HG03342 (cell line): ENCODE results near the gene MCM8.

Experiments
- ATAC-seq: cut with Tn5 transposase; IDR thresholded peaks from one replicate; pipeline ENCODE4 v1.9.1; 2021; ENCODE audit warnings: mild to moderate bottlenecking, moderate library complexity; ENCODE audit not compliant: unreplicated experiment

The MCM8 gene

GRCh38 chr20:5950271-5951031, at the start of gene MCM8, which contains the start of gene TRMT6:
Gene MCM8 (plus strand): TSS chr20:5950652. CDS start chr20:5952016, 1,364 bp downstream.
Gene TRMT6 (minus strand): TSS chr20:5950533. CDS start chr20:5950405, 128 bp downstream.
- ATAC-seq: peak; percentile 99

DNA sequence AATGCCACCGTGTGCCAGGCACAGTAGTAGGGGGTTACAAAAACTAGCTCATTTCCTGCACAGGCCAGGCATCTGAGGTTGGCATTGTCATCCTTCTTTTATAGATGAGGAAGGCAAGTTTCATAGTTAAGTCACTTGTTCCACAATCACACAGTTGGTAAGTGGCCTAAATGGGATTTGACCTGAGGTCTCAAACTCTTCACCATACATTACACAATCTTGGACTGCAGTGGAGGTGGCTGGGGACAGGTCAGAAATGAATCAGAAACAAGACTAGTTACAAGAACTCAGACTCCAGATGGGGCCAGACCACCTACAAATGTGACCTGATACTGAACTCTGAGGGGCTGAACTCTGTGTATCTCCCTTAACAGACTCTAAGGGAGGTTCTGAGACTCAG, 49.5 kb upstream of the MCM8 start:
- no peak for ATAC-seq

DNA sequence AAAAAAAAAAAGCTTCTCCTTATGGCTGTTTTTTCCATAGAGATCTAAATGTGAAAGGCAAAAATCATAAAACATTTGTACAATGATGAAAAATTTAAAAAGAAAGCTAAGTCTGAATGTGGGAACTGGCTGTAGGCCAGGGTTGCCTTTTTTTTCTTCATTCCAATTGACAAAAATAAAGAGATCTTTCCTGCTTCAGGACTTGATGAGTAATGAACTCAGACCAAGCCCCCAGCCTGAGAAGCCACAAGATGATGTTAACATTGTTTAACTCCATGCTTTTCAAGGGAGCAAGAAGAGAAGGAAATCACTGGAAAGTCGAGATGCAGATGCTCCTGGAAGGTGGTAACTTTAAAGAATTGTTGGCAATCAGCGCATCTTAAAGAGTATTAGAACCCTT, 41.5 kb upstream of the MCM8 start:
- ATAC-seq: no peak

DNA sequence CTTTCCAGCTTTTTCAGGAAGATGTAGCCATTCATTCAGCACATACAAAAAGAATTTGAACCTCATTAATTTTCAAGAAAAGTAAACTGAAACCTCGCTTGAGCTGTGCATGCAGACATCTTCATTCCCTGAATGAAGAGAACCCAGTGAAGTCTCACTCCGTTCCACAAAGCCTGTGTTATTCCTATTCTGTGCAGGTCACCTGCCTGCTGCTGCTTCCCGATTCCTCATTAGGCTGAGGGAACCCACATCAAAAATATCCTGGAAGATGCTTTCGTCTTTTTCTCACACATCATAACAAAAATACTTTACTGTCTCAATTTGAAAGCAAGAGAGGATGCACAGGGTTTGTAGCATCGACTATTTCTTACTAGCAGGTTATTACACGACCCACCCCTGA, 40.3 kb upstream of the MCM8 start:
- no peak for ATAC-seq

DNA sequence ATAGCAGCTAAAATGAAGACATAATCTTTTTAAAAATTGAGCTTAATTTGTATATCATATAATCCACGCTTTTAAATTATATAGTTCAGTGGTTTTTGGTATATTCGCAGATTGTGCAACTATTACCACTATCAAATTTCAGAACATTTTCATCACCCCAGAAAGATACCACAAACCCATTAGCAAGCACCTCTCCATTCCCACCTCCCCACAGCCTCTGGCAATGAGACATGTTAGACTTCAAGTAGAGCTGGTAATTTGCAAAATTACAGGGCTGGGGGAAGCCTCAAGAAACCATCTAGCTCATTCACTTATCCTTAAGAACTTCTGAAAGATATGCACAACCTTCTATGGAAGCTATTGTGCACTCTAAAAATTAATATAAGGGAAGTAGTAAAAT, 37.3 kb upstream of the MCM8 start:
- no peak for ATAC-seq

GRCh38 chr20:5914859-5915258, 35.6 kb upstream of the MCM8 start:
- ATAC-seq: no peak

GRCh38 chr20:5918856-5919625, 31.4 kb upstream of the MCM8 start:
- ATAC-seq: no peak

GRCh38 chr20:5919626-5920544, 30.6 kb upstream of the MCM8 start:
- no peak for ATAC-seq

DNA sequence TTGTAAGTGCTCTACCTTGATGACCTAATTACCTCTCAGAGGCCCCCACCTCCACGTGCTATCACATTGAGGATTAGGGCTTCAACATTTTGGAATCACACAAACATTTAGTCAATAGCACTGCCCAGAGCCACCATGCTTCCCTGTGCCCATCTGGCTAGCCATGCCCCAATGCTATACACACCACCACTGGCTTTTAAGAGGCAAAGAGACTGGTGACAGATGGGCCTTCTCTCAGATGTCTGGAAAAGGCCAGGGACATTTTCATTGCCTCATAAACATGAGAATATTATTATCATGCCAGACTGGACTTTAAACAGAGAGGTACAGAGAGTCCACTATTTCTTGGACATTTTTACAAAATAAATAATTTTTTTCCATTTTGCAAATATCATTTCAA, 29.9 kb upstream of the MCM8 start:
- no peak for ATAC-seq

GRCh38 chr20:5923493-5923892, 27.0 kb upstream of the MCM8 start:
- ATAC-seq: no peak

GRCh38 chr20:5925551-5925950, 24.9 kb upstream of the MCM8 start:
- ATAC-seq: no peak

- ATAC-seq: no peak
Measured at GRCh38 chr20:5927749-5928462, 22.5 kb upstream of the MCM8 start.

DNA sequence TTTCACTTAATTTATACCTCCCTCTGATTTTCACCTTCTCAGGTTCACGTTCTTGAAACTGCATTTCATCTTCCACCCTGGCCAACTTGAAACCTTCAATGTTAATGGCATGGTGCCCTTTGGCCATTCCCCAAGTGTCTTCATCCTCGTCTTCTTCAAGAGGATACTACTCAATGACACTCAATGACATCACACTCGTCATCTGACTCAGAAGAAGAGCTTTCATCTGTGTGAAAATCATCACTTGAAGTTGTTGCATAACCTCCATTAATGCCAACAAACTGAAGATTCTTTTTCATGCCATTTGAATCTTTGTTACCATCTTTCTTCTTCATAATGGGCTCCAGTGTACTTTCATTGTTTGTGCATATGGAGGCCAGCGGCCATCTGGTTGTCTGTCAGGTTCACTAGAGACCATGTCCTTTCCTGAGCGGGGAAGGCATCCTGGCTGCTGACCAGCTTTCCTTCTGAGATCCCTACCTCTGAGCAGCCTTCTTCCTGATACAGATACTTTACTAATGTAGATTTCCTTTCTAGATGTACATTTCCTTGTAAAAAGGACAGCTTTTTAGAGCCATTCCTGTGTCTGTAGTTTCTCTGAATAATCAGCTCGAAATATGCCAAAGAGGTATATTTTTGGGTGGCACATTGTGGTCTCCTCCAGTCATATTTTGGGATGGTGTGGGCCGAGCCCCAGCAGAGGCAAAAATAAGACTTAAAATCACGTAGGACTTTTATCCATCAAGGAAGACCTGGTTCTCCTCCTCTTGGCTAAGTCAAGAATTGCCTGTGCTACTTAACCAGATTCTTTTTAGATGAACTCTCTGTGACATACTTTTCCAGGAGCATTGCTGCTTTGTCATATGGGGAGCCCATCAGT, 21.4 kb upstream of the MCM8 start:
- ATAC-seq: no peak

DNA sequence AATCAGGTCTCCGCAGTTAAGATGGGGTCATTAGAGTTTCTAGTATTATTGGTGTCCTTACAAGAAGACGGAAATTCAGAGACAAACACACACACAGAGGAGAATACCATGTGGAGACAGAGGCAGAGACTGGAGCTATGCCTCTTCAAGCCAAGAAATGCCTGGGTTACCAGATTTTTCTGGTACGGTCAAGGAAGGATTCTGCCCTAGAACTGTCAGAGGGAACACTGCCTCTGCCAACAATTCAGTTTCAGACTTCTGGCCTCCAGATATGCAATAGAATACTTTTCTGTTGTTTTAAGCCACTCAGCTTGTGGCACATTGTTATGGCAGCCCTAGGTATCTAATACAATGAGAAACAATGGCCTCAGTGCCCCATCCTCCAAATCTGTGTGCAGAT, 19.0 kb upstream of the MCM8 start:
- ATAC-seq: no peak

GRCh38 chr20:5932796-5933195, 17.7 kb upstream of the MCM8 start:
- no peak for ATAC-seq

GRCh38 chr20:5933802-5934436, 16.5 kb upstream of the MCM8 start:
- no peak for ATAC-seq

DNA sequence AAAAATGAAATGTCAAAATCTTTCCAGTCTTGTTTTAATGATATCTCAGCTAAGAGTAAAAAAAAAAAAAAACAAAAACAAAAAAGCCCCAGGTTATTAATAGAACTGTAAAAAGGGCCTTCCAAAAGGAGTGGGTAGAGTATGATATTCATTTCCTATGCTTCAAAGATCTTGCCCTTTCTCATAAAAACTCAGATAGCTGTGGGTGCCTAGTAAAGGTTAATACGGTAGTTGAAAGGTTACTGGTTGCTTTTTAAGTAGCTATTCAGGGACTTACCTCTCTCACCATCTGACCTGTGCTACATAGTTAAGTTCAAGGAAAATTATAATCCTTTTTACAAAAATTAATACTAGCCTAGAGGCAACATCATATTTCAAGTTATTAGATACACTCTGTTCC, 15.1 kb upstream of the MCM8 start:
- no peak for ATAC-seq

DNA sequence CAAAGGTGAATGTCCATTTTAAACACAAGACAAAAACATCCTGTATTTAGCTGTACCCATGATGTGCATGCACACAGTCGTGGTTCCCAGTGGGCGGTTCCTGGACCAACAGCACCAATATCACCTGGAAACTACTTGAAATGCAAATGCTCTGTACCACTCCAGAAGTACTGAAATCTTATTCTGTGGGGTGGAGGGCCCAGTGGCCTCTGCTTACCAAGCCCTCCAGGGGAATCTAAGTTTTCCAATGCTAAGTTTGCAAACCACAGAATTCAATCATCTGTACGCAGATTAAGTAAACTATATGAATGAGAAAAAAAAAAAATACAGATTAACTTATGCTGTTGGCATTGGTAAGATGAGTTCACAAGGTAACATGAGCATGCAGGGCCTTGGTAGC, 14.2 kb upstream of the MCM8 start:
- ATAC-seq: no peak

- no peak for ATAC-seq
Measured at GRCh38 chr20:5938456-5939029, 11.9 kb upstream of the MCM8 start.
